ENCODE measurements around the gene CTSZ. TPM values are rescaled to one million over a fixed set of nuclear protein-coding genes. Genes with fewer than 3 reads are reported as not detected.

Gene CTSZ
- total and polyA plus RNA-seq, 11 donors: 92.2 to 482 (median 130) TPM

GRCh38 chr20:59023616-59024015 is 16.6 kb upstream of the CTSZ start:
- no peaks in the 10 kb centered on the region for H3K9me3 ChIP-seq
- H3K27ac ChIP-seq: no peak overlapping the region
- H3K4me3 ChIP-seq: no peak overlapping the region
- peak in 1 of 4 donors; percentile 8 for ATAC-seq
- no peak for TF ChIP-seq POLR2A (IDR thresholded peaks at IDR 0.05)
- no peak for TF ChIP-seq CTCF (IDR thresholded peaks at IDR 0.05)
- DNase-seq: no peak
- intact Hi-C loops (cut with DNase I): no loop called here
- H3K27me3 ChIP-seq: no peaks in the 10 kb centered on the region
- WGBS, 4 donors: 92 to 97% (median 94%) methylated on average over 9 to 13 of the region's 13 CpGs
- peaks cover 0 to 25% (median 13%) of the 10 kb centered on the region in 12 donors for H3K4me1 ChIP-seq
- peaks cover 0 to 74% (median 63%) of the 10 kb centered on the region in 9 donors for H3K36me3 ChIP-seq

DNA sequence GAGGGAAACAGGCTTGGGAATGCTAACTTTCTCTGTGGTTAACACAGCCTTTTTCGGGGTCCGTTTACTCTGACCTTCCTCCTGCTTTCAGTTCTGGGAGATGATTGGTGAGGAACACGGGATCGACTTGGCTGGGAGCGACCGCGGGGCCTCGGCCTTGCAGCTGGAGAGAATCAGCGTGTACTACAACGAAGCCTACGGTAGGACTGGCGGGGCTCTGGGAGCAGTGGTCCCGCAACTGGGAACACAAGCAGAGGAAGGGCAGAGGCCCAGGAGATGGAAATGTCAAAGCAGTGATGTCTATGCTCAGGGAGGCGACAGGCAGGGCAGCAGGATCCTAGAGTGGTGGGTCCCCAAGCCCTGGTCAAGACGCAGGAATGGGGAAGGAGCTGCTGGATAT is 15.7 kb upstream of the CTSZ start:
- no peak for TF ChIP-seq CTCF (IDR thresholded peaks at IDR 0.05)
- TF ChIP-seq POLR2A (IDR thresholded peaks at IDR 0.05): no peak
- Histone ChIP-seq H3K4me1 (peaks cover 0 to 18% (median 6%) of the 10 kb centered on the region in 12 donors), H3K27ac (no peak overlapping the region), H3K36me3 (peaks cover 0 to 66% (median 54%) of the 10 kb centered on the region in 9 donors), H3K9me3 (no peaks in the 10 kb centered on the region), H3K27me3 (no peaks in the 10 kb centered on the region), H3K4me3 (no peak overlapping the region)
- 93 to 95% (median 95%) methylated on average over 15 of the region's 15 CpGs for WGBS, 4 donors
- no peak for DNase-seq
- intact Hi-C loops (cut with DNase I): no loop called here
- no peak for ATAC-seq

DNA sequence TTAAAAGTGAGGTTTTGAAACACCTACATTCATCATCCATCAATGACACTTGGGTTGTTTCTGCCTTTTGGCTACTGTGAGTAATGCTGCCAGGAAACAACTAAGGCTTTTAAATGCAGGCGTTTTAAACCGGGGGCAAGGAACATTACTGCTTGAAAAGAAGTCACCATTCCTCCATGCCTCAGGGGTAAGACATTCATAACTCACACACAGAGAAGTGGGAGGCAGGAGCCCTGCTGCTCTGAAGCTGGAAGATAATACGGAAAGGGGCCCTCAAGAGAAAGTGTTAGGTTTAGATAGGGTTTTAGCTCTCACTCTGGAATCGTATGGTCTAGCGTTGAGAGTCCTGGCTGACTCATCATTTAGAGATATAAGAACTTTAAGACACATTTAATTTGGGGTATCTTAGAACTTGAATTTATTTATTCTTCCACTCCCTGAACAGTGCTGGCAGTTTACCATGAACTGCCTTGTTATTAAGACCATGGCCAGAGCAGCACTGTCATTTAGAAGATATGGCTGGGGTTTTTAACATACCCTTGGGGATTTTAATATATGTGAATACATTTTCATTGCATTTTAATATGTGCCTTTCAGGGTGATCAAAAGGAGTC is 14.0 kb upstream of the CTSZ start:
- DNase-seq (no peak), ATAC-seq (no peak)
- H3K4me1 ChIP-seq: peaks cover 0 to 25% (median 12%) of the 10 kb centered on the region in 12 donors
- WGBS, 4 donors: 65 to 69% (median 67%) methylated on average over 5 of the region's 5 CpGs
- H3K9me3 ChIP-seq: no peaks in the 10 kb centered on the region
- intact Hi-C loops (cut with DNase I): no loop called here
- TF ChIP-seq CTCF (IDR thresholded peaks at IDR 0.05): no peak
- TF ChIP-seq POLR2A (IDR thresholded peaks at IDR 0.05): no peak
- no peak overlapping the region for H3K27ac ChIP-seq
- no peaks in the 10 kb centered on the region for H3K27me3 ChIP-seq
- H3K4me3 ChIP-seq: no peak overlapping the region
- peaks cover 0 to 49% (median 37%) of the 10 kb centered on the region in 9 donors for H3K36me3 ChIP-seq

DNA sequence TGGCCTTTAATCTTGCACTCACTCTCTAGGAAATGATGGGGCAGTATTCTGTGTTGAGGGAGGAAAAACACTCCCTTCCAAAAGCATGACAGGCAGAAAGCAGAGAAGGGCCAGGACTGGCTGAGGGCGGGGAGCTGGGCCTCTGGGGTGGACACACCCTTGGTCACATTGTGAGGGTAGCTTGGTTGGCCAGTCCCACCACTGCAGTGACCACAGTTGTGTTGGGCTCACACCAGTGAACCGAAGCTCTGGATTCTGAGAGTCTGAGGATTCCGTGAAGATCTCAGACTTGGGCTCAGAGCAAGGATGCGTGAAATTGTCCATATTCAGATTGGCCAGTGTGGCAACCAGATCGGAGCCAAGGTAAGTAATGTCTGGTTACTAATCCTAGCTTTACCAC is 12.2 kb upstream of the CTSZ start, which contains the start of gene TUBB1:
TUBB1 (plus strand) TSS at position 213 of the 400 bp plus-strand sequence; CDS start at position 307, 94 bp downstream.
- peaks cover 0 to 30% (median 19%) of the 10 kb centered on the region in 9 donors for H3K36me3 ChIP-seq
- H3K9me3 ChIP-seq: no peaks in the 10 kb centered on the region
- peaks cover 0 to 36% (median 14%) of the 10 kb centered on the region in 12 donors for H3K4me1 ChIP-seq
- ATAC-seq (no peak), DNase-seq (no peak)
- H3K27me3 ChIP-seq: no peaks in the 10 kb centered on the region
- 96 to 98% (median 97%) methylated on average over 5 of the region's 5 CpGs for WGBS, 4 donors
- H3K27ac ChIP-seq: no peak within 1 kb of the TSS
- H3K4me3 ChIP-seq: no peak within 1 kb of the TSS
- intact Hi-C loops (cut with DNase I): no loop called here
- TF ChIP-seq CTCF (IDR thresholded peaks at IDR 0.05) (no peak), POLR2A (IDR thresholded peaks at IDR 0.05) (no peak)

All from heart left ventricle (tissue), 16 donors.